Smooth muscle cell (in vitro differentiated cells): ENCODE data around the gene P2RY8. TPM values are rescaled to one million over a fixed set of nuclear protein-coding genes. Genes with fewer than 3 reads are reported as not detected.
"Not testable (repeated sequence)": the region's sequence is repeated elsewhere in the genome, so short reads cannot be mapped to it uniquely, and the experiment has no call there.

Experiments
- DNase-seq: peaks from one replicate; lab custom pipeline; 2025; ENCODE audit not compliant: unreplicated experiment; lab: John Stamatoyannopoulos, UW
- H2AFZ ChIP-seq: fragments of 200-600 bp; sonication (generic); 2 replicates; pipeline ENCODE4 v1.6.0; 2016; ENCODE audit warnings: antibody characterized with exemption, low read depth, mild to moderate bottlenecking
- H3F3A ChIP-seq: fragments of 200-600 bp; sonication (generic); 2 replicates; pipeline ENCODE4 v1.6.0; 2017; ENCODE audit warnings: antibody characterized with exemption, low read depth
- H3K27ac ChIP-seq: fragments of 200-600 bp; sonication (generic); 2 replicates; pipeline ENCODE4 v1.5.1; 2016; ENCODE audit warnings: low read depth, mild to moderate bottlenecking
- H3K27me3 ChIP-seq: fragments of 200-600 bp; sonication (generic); 2 replicates; pipeline ENCODE4 v1.6.1; 2016; ENCODE audit warnings: low read depth, mild to moderate bottlenecking
- H3K36me3 ChIP-seq: fragments of 200-600 bp; sonication (generic); 2 replicates; pipeline ENCODE4 v1.5.1; 2016; ENCODE audit warnings: low read depth
- H3K4me1 ChIP-seq: fragments of 200-600 bp; sonication (generic); 2 replicates; pipeline ENCODE4 v1.5.1; 2016; ENCODE audit warnings: low read depth
- H3K4me2 ChIP-seq: fragments of 200-600 bp; sonication (generic); 2 replicates; pipeline ENCODE4 v1.6.0; 2016; ENCODE audit warnings: mild to moderate bottlenecking
- H3K4me3 ChIP-seq: fragments of 200-600 bp; sonication (generic); 2 replicates; pipeline ENCODE4 v1.5.1; 2016; ENCODE audit warnings: mild to moderate bottlenecking
- H3K79me2 ChIP-seq: fragments of 200-600 bp; sonication (generic); 2 replicates; pipeline ENCODE4 v1.6.0; 2016; ENCODE audit warnings: low read depth, mild to moderate bottlenecking
- H3K9ac ChIP-seq: fragments of 200-600 bp; sonication (generic); 2 replicates; pipeline ENCODE4 v1.6.0; 2016; ENCODE audit warnings: low read depth
- H3K9me3 ChIP-seq: fragments of 200-600 bp; sonication (generic); replicated peaks from 2 replicates; pipeline ENCODE4 v1.5.1; 2016; ENCODE audit warnings: low read depth
- H4K20me1 ChIP-seq: fragments of 200-600 bp; sonication (generic); 2 replicates; pipeline ENCODE4 v1.6.0; 2016; ENCODE audit warnings: low read depth
- CTCF ChIP-seq: fragments of 200-600 bp; sonication (generic); IDR thresholded peaks from 2 replicates; pipeline ENCODE4 v1.5.1; 2017; ENCODE audit warnings: borderline replicate concordance, mild to moderate bottlenecking, antibody characterized with exemption; ENCODE audit not compliant: insufficient read depth, poor library complexity, severe bottlenecking
- WGBS: methylation state at CpG from one replicate; pipeline ENCODE4 v1.1.7; 2016; ENCODE audit warnings: low lambda C conversion rate; 5-methylcytosine and 5-hydroxymethylcytosine counted together
- polyA plus RNA-seq: library from polyadenylated mRNA; unstranded; fragments of >200 nt; fragmentation: Nextera tagmentation; extraction: Ambion mirVana; gene quantifications from 2 replicates; pipeline ENCODE4 v1.2.1, GENCODE V29; 2016
- total RNA-seq: library from RNA; depleted of rRNA; stranded (reverse); fragments of >200 nt; gene quantifications from 2 replicates; pipeline ENCODE4 v1.2.3, GENCODE V29; 2014

Gene P2RY8
- total and polyA plus RNA-seq, 2 experiments from 2014 or later: not detected

GRCh38 chrX:1561164-1561563 lies 24.2 kb upstream of the P2RY8 start:
- DNase-seq: no peak
- no peaks in the 10 kb centered on the region for H3F3A ChIP-seq
- no peaks in the 10 kb centered on the region for H3K27me3 ChIP-seq
- H2AFZ ChIP-seq: no peak overlapping the region
- whole genome bisulfite sequencing: 64% methylated on average over 2 of the region's 2 CpGs
- H3K9ac ChIP-seq: no peak overlapping the region
- H3K27ac ChIP-seq: no peak overlapping the region
- H3K4me3 ChIP-seq: no peak overlapping the region
- TF ChIP-seq CTCF: no peak
- H3K4me2 ChIP-seq: no peak overlapping the region
- H3K79me2 ChIP-seq: no peaks in the 10 kb centered on the region
- H4K20me1 ChIP-seq: no peaks in the 10 kb centered on the region
- no peaks in the 10 kb centered on the region for H3K4me1 ChIP-seq
- no peaks in the 10 kb centered on the region for H3K36me3 ChIP-seq
- no peaks in the 10 kb centered on the region for H3K9me3 ChIP-seq

DNA sequence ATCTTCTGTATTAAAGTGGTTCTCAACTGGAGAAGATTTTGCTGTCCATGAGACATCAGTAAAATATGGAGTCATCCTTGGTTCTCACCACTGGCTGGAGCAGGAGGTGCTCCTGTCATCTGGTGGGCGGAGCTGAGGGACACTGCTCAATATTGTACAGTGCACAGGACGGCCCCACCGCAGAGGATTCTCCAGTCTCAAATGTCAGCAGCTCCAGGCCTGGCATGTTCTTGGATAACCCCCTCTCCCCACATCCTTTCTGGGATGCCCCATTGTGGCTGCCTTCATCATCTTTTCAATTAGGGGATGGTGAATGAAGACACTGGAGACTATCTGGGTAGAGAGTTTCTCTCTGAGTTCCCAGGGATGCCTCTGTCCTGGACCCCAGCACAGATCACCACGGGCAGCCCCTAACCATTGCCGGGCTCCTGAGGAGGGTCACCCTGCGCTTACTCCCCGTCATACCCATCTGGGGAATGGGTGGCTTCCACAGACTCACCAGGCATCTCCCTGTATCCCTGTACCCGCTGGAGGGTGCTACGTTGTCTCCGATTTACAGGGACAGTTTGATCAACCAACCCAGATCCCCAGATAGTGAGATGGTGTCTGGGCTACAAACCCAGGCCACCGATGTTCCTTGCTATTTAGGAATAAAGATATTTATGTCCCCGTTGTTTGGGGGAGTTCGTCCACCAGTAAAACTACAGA lies 21.9 kb upstream of the P2RY8 start:
- no peak for TF ChIP-seq CTCF
- H4K20me1 ChIP-seq: no peaks in the 10 kb centered on the region
- no peaks in the 10 kb centered on the region for H3F3A ChIP-seq
- no peak overlapping the region for H3K9ac ChIP-seq
- no peak for DNase-seq
- no peak overlapping the region for H2AFZ ChIP-seq
- H3K79me2 ChIP-seq: no peaks in the 10 kb centered on the region
- H3K36me3 ChIP-seq: no peaks in the 10 kb centered on the region
- no peak overlapping the region for H3K4me3 ChIP-seq
- H3K4me1 ChIP-seq: no peaks in the 10 kb centered on the region
- no peaks in the 10 kb centered on the region for H3K27me3 ChIP-seq
- no peak overlapping the region for H3K4me2 ChIP-seq
- WGBS: 94% methylated on average over 13 of the region's 13 CpGs
- no peak overlapping the region for H3K27ac ChIP-seq
- H3K9me3 ChIP-seq: no peaks in the 10 kb centered on the region

DNA sequence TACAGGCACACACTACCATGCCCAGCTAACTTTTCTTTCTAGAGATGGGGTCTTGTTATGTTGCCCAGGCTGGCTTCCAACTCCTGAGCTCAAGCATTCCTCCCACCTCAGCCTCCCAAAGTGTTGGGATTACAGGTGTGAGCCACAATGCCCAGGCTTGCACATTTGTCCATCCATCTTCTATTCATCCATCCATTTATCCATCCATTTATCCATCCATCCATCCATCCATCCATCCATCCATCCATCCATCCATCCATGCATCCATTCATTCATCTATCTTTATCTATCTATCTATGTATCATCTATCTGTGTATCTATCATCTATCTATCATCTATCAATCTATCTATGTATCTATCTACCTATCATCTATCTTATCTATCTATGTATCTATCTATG lies 20.5 kb upstream of the P2RY8 start:
- not testable (repeated sequence) for H3K9me3 ChIP-seq, H3K27ac ChIP-seq, H3K4me2 ChIP-seq, H2AFZ ChIP-seq, H3K4me3 ChIP-seq, H3F3A ChIP-seq, DNase-seq, H3K27me3 ChIP-seq, H3K79me2 ChIP-seq, H3K36me3 ChIP-seq, H4K20me1 ChIP-seq, H3K9ac ChIP-seq, H3K4me1 ChIP-seq

DNA sequence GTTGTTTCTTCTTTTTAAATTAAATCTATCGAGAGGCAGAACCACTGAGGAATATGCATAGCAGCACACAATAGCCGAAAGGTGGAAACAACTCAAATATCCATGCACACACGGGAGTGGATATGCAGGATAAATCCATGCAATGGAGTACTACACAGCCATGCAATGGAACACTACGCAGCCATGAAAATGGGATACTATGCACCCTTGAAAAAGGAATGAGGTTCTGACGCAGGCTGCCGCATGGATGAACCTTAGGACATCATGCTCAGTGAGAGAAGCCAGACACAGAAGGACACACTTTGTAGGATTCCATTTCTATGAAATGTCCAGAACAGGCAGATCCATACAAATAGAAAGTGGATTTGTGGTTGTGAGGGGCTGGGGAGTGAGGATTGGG lies 18.4 kb upstream of the P2RY8 start:
- Histone ChIP-seq H3K4me1 (no peaks in the 10 kb centered on the region), H3K36me3 (no peaks in the 10 kb centered on the region), H3K4me3 (no peak overlapping the region), H3K79me2 (no peaks in the 10 kb centered on the region), H3K4me2 (no peak overlapping the region), H3K27me3 (no peaks in the 10 kb centered on the region), H2AFZ (no peak overlapping the region), H3K27ac (no peak overlapping the region), H4K20me1 (no peaks in the 10 kb centered on the region), H3K9me3 (no peaks in the 10 kb centered on the region), H3F3A (no peaks in the 10 kb centered on the region), H3K9ac (no peak overlapping the region)
- WGBS: 92% methylated on average over 6 of the region's 6 CpGs
- no peak for DNase-seq
- TF ChIP-seq CTCF: no peak
